ENCODE data around the gene CAPN12. TPM values are rescaled to one million over a fixed set of nuclear protein-coding genes. Genes with fewer than 3 reads are reported as not detected.
A peak's percentile ranks its signal among the peaks of the same experiment; 100 is the strongest.

CAPN12 gene
- total and polyA plus RNA-seq, 4 donors: 3.8 to 28.7 (median 8.8) TPM

DNA sequence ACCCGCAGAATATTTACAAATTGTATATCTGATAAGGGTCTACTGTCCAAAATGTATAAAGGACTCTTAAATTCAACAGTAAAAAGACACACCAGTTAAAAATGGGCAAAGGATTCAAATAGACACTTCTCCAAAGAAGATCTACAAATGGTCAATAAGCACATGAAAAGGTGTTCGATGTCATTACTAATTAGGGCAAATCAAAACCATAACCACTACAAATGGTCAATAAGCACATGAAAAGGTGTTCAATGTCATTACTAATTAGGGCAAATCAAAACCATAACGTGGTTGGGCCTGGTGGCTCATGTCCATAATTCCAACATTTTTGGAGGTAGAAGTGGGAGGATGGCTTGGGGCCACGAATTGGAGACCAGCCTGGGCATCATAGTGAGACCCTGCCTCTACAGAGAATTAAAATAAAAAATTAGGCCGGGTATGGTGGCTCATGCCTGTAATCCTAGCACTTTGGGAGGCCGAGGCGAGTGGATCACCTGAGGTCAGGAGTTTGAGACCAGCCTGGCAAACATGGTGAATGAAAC is 56.4 kb downstream of the CAPN12 start:
- no peak for DNase-seq (ENCODE audit: low spot score)
- TF ChIP-seq, protein P1, sequence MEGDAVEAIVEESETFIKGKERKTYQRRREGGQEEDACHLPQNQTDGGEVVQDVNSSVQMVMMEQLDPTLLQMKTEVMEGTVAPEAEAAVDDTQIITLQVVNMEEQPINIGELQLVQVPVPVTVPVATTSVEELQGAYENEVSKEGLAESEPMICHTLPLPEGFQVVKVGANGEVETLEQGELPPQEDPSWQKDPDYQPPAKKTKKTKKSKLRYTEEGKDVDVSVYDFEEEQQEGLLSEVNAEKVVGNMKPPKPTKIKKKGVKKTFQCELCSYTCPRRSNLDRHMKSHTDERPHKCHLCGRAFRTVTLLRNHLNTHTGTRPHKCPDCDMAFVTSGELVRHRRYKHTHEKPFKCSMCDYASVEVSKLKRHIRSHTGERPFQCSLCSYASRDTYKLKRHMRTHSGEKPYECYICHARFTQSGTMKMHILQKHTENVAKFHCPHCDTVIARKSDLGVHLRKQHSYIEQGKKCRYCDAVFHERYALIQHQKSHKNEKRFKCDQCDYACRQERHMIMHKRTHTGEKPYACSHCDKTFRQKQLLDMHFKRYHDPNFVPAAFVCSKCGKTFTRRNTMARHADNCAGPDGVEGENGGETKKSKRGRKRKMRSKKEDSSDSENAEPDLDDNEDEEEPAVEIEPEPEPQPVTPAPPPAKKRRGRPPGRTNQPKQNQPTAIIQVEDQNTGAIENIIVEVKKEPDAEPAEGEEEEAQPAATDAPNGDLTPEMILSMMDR (IDR thresholded peaks at IDR 0.05; ENCODE audit: low read depth, low read length, missing input control): no peak
- no peak for TF ChIP-seq JUND (IDR thresholded peaks at IDR 0.05)
- TF ChIP-seq, protein P2, sequence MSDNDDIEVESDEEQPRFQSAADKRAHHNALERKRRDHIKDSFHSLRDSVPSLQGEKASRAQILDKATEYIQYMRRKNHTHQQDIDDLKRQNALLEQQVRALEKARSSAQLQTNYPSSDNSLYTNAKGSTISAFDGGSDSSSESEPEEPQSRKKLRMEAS (IDR thresholded peaks at IDR 0.05): no peak
- TF ChIP-seq, protein P3, sequence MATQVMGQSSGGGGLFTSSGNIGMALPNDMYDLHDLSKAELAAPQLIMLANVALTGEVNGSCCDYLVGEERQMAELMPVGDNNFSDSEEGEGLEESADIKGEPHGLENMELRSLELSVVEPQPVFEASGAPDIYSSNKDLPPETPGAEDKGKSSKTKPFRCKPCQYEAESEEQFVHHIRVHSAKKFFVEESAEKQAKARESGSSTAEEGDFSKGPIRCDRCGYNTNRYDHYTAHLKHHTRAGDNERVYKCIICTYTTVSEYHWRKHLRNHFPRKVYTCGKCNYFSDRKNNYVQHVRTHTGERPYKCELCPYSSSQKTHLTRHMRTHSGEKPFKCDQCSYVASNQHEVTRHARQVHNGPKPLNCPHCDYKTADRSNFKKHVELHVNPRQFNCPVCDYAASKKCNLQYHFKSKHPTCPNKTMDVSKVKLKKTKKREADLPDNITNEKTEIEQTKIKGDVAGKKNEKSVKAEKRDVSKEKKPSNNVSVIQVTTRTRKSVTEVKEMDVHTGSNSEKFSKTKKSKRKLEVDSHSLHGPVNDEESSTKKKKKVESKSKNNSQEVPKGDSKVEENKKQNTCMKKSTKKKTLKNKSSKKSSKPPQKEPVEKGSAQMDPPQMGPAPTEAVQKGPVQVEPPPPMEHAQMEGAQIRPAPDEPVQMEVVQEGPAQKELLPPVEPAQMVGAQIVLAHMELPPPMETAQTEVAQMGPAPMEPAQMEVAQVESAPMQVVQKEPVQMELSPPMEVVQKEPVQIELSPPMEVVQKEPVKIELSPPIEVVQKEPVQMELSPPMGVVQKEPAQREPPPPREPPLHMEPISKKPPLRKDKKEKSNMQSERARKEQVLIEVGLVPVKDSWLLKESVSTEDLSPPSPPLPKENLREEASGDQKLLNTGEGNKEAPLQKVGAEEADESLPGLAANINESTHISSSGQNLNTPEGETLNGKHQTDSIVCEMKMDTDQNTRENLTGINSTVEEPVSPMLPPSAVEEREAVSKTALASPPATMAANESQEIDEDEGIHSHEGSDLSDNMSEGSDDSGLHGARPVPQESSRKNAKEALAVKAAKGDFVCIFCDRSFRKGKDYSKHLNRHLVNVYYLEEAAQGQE (IDR thresholded peaks at IDR 0.05): no peak
- Histone ChIP-seq H3K27ac (ENCODE audit: low read depth in 1 of 2, low read length in 2 of 2) (no peak overlapping the region), H3K4me1 (ENCODE audit: control insufficient read depth in 4 of 4, insufficient read depth in 4 of 4, low read length in 3 of 4) (peaks cover 24 to 42% (median 33%) of the 10 kb centered on the region in 4 donors), H3K4me3 (ENCODE audit: low read depth in 1 of 3, low read length in 3 of 3) (no peak overlapping the region), H3K36me3 (ENCODE audit: control insufficient read depth in 4 of 4, insufficient read depth in 3 of 4, low read depth in 1 of 4, low read length in 3 of 4) (no peaks in the 10 kb centered on the region), H3K27me3 (ENCODE audit: control insufficient read depth in 4 of 4, insufficient read depth in 4 of 4, low read length in 3 of 4) (no peaks in the 10 kb centered on the region), H3K9me3 (ENCODE audit: control insufficient read depth in 4 of 4, low read length in 3 of 4) (no peaks in the 10 kb centered on the region), H3K9ac (ENCODE audit: low read depth in 1 of 2, low read length in 2 of 2) (no peak overlapping the region)
- 84% methylated on average over 7 of the region's 7 CpGs for WGBS

DNA sequence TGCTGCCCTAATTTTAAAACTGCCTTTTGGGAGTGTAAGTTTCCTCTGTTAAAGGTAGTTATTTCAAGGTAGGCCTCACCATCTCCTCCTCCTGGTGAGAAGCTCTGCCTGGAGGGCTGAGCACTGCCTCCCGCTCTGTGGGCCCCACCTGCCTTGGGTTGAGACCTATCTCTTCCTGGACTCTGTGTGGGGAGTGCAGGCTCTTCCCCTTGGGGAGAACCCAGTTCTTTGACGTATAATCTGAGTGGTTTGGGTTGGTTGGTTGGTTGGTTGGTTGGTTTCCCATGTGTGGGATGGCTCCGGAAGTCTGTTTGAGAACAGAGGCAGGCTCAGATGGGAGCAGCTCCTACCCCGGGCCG is 57.8 kb downstream of the CAPN12 start:
- WGBS: 85% methylated on average over 5 of the region's 5 CpGs
- no peaks in the 10 kb centered on the region for H3K9me3 ChIP-seq (ENCODE audit: control insufficient read depth in 4 of 4, low read length in 3 of 4)
- peak overlapping the region; percentile 88 to 92 for H3K27ac ChIP-seq (ENCODE audit: low read depth in 1 of 2, low read length in 2 of 2)
- no peak for TF ChIP-seq TAF1 (conservative IDR thresholded peaks at IDR 0.05)
- TF ChIP-seq GABPA (IDR thresholded peaks at IDR 0.05 in 1 of 2, conservative IDR thresholded peaks at IDR 0.05 in 1 of 2): no peak
- TF ChIP-seq FOXA1 (IDR thresholded peaks at IDR 0.05): no peak
- TF ChIP-seq FOXA2 (IDR thresholded peaks at IDR 0.05): no peak
- TF ChIP-seq, protein P1 (IDR thresholded peaks at IDR 0.05; ENCODE audit: low read depth, low read length, missing input control): no peak
- TF ChIP-seq NR2F2 (IDR thresholded peaks at IDR 0.05): no peak
- no peak for TF ChIP-seq EGR1 (IDR thresholded peaks at IDR 0.05; ENCODE audit: low read depth in 2 of 2)
- TF ChIP-seq RAD21 (IDR thresholded peaks at IDR 0.05): no peak
- TF ChIP-seq HNF4G (IDR thresholded peaks at IDR 0.05): no peak
- TF ChIP-seq SP1 (IDR thresholded peaks at IDR 0.05): no peak
- TF ChIP-seq, protein P2 (IDR thresholded peaks at IDR 0.05): no peak
- H3K4me1 ChIP-seq (ENCODE audit: control insufficient read depth in 4 of 4, insufficient read depth in 4 of 4, low read length in 3 of 4): peaks cover 25 to 36% (median 30%) of the 10 kb centered on the region in 4 donors
- peak overlapping the region in 1 of 2 donors; percentile 15 for H3K9ac ChIP-seq (ENCODE audit: low read depth in 1 of 2, low read length in 2 of 2)
- H3K4me3 ChIP-seq (ENCODE audit: low read depth in 1 of 3, low read length in 3 of 3): no peak overlapping the region
- no peak for DNase-seq (ENCODE audit: low spot score)
- H3K27me3 ChIP-seq (ENCODE audit: control insufficient read depth in 4 of 4, insufficient read depth in 4 of 4, low read length in 3 of 4): no peaks in the 10 kb centered on the region
- no peaks in the 10 kb centered on the region for H3K36me3 ChIP-seq (ENCODE audit: control insufficient read depth in 4 of 4, insufficient read depth in 3 of 4, low read depth in 1 of 4, low read length in 3 of 4)
